ENCODE measurements around the gene CCDC136.

Gene CCDC136

GRCh38 chr7:128791121-128791971, at the start of gene CCDC136:
CCDC136 (plus strand) TSS chr7:128791968; CDS start chr7:128792412, 444 bp downstream.
- DNase-seq, result peak; percentile 79 to 81

DNA sequence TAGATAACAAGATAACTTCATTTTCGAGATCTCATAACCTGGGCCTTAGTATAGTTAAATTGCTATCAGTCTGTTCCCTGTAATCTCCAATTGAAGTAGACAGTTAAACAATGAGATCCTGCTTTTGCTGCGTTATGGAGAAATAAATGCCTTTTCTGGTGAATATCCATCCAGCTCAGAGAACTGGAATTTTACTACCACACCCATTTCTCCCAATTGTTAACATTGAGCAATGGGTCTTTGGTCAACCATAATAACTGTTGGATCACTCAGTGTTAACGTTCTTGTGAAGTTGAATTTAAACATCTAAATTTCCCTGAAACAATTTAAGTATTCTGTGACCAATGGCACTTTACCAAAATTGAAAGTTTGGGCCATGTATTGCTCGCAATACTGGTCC, 49.6 kb upstream of the CCDC136 start:
- DNase-seq, result no peak

DNA sequence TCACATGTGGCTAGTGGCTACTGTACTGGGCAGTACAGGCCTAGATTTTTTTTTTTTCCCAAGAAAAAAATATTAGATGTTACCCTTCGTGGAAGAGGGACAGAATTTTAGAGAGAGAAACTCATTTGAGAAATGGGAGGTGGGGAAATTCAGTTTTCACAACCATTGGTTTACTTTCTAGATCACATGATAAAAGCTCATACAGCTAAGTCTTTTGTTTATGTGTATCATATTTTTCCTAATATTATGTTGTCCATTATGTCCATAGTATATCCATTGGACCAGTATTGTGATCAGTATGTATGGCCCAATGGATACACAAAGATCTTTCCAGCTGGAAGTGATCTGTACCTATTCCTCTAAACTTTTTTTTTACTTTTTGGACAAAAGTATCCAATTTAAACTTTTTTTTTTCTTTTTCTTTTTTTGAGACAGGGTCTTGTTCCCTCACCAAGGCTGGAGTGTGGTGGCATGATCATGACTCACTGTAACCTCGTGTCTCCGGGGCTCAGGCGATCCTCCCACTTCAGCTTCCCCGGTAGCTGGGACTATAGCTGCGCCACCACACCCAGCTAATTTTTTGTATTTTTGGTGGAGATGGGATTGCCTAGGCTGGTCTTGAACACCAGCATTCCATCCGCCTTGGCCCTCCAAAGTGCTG, 48.5 kb upstream of the CCDC136 start:
- DNase-seq, result no peak

DNA sequence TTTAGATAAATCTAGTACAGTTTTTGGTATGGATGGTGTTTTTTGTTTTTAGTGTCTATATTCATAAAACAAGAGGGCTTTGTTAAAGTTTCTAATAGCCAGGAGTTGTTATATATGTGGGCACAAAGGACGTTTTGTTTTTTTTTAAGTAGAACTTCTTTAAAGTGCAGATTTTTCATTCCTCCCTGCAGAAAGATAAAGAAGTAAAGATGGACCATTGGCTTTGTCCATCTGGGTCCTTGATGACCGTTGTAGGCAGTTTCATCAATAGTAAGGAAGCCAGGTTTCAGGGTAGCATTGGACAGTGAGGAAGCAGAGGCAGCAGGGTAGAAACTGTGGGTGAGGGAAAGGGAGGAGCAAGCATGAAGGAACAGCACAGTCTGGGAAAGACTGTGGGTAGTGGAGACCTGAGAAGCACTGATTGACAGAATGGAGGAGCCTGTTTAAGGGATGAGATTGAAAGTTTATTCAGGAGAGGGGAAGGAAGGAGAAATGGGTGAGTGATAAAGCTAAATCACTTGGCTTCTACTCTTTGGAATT, 47.3 kb upstream of the CCDC136 start:
- no peak for DNase-seq

DNA sequence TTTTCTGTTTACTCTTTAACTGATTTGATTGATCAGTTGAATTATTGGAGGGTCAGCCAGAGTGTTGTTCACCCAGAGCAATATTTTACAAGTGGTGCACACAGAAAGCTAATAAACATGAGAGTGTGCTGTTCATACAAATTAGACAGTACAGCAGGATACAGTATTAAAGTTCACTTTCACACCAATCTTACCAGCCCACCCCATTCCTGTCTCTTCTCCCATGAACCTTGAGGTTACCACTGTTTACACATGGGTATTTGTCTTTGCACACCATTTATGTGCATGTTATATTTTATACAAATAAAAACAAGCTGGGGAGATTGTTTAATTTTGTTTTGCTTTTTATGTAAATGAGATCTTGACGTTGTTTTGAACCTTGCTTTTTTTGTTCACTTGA, 46.1 kb upstream of the CCDC136 start:
- no peak for DNase-seq

DNA sequence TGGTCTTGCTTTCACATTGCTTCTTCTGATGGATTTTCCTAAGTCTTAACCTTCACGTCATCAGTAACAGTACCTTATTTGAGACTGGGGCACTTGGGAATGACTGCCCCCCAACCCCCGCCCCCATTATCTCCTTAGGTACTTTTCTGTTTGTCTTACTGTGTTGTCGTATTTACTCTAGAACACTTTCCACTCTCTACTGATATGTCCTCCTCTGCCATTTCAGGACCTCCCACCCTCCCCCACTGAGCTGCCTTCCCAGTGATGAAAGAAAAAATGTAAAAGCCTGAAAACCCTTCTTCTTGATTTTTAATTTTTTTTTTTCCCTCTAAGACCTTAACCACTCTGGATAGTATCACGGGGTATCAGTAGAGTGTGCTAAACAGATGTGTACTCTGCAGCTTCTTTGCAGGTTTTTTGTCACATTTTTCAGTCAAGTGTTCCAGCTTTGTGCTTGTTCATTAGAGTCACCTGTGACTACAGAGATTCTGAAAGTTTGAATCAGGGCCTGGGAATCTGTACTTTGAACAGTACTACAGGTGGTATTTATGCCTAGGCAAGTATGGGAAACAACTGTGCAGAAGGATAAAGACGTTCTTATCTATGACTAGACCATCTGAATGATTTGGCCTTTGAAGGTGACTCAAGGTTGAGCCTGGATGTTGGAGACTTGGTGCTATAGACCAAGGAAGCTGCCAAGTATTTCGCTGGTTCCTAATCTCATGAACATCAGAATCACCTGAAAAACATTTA, 44.3 kb upstream of the CCDC136 start:
- DNase-seq, result no peak

DNA sequence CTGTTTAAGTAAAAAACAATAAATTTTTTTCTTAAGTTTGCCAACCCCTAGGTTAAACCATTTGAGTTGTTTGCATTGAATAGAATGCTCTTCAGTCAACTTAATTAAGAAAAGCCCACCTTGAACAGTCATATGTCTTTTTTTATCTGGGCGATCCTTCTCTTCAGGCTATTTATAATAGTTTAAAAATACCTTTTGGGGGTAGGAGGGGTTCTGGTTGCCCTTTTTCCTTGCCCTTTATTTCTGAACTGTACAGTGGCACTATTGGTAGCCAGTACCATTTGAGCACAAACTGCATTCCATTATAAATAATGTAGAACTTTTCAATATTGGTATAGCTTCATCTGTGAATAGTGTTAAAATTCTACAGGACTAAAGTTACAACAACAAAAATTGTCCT, 39.5 kb upstream of the CCDC136 start:
- no peak for DNase-seq

GRCh38 chr7:128755075-128755818, 36.5 kb upstream of the CCDC136 start:
- DNase-seq, result no peak

- DNase-seq, result no peak
Measured at GRCh38 chr7:128755819-128756476, 35.8 kb upstream of the CCDC136 start.

DNA sequence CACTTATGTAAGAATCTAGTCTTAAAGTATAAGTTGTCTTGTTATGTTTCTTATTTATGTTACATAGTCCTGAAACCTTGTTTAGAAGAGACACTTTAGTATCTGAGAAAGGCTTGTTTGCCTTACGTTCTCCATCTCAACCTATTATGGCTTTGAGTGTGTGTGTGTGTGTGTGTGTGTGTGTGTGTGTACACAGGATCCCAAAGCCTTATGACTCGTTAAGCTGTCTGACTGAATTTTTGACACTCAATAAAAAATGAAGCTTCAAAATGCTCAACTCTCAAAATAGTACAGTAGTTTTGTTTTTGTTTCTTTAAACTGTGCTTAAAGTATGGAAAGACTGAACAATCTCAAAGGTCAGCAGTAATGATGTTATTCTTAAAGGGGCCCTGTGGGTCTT, 34.6 kb upstream of the CCDC136 start:
- no peak for DNase-seq

DNA sequence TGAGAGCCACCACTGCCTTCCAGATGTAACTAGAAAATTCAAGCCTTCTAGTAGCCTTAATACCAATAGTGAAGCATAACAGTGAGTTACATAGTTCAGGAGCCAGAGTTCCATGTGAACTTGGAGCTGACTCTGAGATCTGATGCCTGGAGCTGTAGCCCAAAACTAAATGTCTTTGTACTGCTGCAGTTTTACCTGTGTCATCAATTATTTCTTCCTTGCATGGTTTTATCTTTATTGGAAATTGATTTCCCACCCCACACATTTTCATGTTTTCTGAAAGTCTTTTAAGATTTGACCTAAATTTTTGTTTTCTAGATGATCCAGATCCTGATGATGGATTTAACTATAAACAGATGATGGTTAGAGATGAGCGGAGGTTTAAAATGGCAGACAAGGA, 33.2 kb upstream of the CCDC136 start:
- DNase-seq, result no peak

DNA sequence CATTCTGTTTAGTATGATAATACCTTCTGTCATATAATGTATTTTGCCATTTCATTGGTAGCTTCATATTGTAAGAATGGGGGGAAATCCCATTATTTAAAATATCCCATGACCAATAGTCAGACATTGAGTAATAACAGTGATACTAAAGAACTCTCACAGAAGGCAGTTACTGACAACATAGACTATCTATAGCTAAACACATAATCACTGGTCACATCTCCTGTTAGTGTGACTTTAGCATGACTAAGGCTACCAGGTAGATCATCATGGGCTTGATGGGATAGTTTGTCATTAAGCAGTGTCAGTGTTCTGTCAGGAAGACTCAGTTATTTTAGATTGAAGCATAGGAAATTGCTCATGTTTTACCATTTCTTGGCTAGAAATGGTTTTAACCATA, 32.5 kb upstream of the CCDC136 start:
- no peak for DNase-seq

DNA sequence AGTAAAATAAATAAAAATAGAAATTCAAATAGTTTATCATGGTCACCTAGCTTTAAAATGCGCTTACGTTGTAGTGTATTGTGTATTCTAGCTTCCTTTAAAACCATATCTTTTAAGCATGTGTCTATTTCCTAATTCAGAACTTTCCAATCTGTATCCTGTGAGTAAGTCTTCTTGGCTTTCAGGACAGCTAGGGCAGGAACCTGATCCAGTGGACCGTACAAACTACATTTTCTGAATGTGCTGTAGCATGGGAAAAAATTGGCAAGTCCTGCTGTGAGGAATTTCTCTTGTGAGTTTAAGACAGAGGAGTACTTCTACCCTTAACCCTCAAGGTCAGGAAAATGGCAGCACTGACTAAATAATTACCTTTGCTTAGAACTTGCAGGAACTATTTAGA, 28.2 kb upstream of the CCDC136 start:
- DNase-seq, result no peak

- DNase-seq, result no peak
Measured at GRCh38 chr7:128767475-128768110, 24.2 kb upstream of the CCDC136 start.

DNA sequence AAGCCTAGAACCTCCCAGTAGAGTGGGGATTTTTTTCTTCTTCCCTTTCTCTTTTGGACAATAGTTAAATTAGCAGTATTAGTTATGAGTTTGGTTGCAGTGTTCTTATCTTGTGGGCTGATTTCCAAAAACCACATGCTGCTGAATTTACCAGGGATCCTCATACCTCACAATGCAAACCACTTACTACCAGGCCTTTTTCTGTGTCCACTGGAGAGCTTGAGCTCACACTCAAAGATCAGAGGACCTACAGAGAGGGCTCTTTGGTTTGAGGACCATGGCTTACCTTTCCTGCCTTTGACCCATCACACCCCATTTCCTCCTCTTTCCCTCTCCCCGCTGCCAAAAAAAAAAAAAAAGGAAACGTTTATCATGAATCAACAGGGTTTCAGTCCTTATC, 21.5 kb upstream of the CCDC136 start:
- no peak for DNase-seq

GRCh38 chr7:128773604-128774003, 18.2 kb upstream of the CCDC136 start:
- no peak for DNase-seq

DNA sequence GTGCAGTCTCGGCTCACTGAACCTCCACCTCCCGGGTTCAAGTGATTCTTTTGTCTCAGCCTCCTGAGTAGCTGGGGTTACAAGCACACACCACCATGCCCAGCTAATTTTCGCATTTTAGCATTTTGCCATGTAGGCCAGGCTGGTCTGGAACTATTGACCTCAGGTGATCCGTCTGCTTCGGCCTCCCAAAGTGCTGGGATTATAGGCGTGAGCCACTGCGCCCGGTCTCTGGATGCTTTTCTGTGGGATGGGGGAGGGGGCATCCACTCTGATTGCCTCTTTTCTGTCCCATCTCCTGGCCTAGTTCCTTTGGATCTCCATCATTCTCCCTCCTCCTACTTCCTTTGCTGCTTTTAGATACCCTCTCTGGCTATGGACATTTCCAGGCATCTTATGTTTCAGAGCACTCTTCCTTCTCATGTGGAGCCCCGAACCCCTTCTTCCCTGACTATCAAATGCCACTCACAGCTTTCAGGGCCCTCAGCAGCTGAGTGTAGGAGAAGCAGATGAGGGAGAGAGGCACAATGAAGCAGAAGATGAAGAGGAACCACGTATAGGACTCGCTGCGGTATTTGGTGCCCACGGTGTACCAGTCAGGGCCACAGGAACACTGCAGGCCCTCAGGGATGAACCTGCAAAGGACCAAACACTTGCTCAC, 17.6 kb upstream of the CCDC136 start:
- DNase-seq, result no peak

GRCh38 chr7:128774921-128775320, 16.8 kb upstream of the CCDC136 start:
- no peak for DNase-seq

DNA sequence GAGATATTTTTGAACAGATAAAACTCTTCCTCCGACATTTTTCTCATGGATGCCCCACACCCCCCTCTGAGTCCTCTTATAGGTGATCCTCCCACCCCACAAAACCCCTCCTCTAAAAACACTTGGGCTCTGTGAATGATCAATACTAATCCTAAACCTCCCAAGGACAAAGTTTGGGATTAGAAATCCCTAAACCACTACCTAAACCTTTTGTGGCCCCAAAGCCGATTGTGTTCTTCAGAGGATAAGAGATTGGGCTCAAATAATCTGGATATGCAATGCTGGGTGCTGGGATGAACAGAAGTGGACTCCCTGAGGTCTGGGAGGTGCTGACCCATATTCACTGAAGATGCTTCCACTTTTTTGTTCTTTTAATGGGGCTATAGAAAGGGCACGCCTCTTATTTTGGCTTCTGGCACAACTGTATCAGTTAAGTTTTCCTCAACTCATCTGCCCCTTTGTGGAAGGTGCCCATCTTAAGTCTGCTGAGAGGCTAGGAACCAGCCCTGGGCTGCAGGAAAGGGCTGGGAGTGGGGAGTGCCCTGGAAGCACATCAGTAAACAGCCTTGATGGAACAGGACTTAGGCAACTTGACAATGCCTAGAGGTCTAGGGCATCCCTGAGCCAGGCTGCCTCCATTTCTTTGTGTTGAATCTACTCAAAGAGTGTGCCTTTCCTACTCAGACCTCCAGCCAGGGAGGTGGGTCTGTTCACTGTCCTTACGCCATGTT, 15.9 kb upstream of the CCDC136 start, which contains the start of gene OPN1SW:
TSS of gene OPN1SW (minus strand) at position 51 of the 731 bp plus-strand sequence. CDS start at position 38, 13 bp downstream.
- no peak for DNase-seq

All from activated CD4-positive, alpha-beta T cell treated with anti-CD3 and anti-CD28 coated beads, Interleukin-2, amount 50 U/mL, for 48 hours (primary cell).